T-cell (primary cell): Measurements from ENCODE around the gene PLXNA2. TPM values are rescaled to one million over a fixed set of nuclear protein-coding genes. Genes with fewer than 3 reads are reported as not detected.

ENCODE experiments used
- ATAC-seq, 4 experiments: fragments of 200-7000 bp in 3 of 4; fragments of 150-1000 bp in 1 of 4; cut with Tn5 transposase; replicated peaks in 1 of 4; 1 replicate in 3 of 4; 2 replicates in 1 of 4; pipeline ENCODE4 v1.10.0; 2021; ENCODE audit warnings: moderate library complexity in 3 of 4, mild to moderate bottlenecking in 2 of 4, moderate number of reproducible peaks in 1 of 4
- CTCF ChIA-PET, 2 donors: fragments of 300-600 bp; sonication (Branson Sonifier 250); formaldehyde crosslinking; loops; one replicate each; lab custom pipeline; 2022; ENCODE audit warnings: antibody characterized with exemption in 2 of 2; lab: Charles Lee
- POLR2A ChIA-PET, 2 donors: fragments of 300-600 bp; sonication (Branson Sonifier 250); formaldehyde crosslinking; loops; one replicate each; lab custom pipeline; 2022; ENCODE audit warnings: antibody characterized with exemption in 2 of 2; lab: Charles Lee
- DNase-seq, 35 experiments: peaks; one replicate each; pipeline versions ENCODE4 v3.0.0 to v3.0.0-alpha.2; 2013 to 2023
- H3K27ac ChIP-seq: one replicate; pipeline ENCODE4 v1.5.1; 2013; ENCODE audit warnings: low read length
- H3K27me3 ChIP-seq, 2 experiments: replicated peaks in 1 of 2; 1 replicate in 1 of 2; 2 replicates in 1 of 2; pipeline versions ENCODE4 v1.6.1 to v1.7.0; 2013; ENCODE audit warnings: low read length in 1 of 2, mixed read lengths in 1 of 2; ENCODE audit not compliant: control insufficient read depth in 2 of 2, insufficient read depth in 2 of 2; ENCODE audit errors: extremely low read depth in 1 of 2
- H3K36me3 ChIP-seq, 2 donors: 1 replicate in 1 of 2; 2 replicates in 1 of 2; pipeline versions ENCODE4 v1.6.1 to v1.7.0; 2013; ENCODE audit warnings: low read length in 1 of 2; ENCODE audit not compliant: control insufficient read depth in 2 of 2, insufficient read depth in 1 of 2; ENCODE audit errors: extremely low read depth in 1 of 2
- H3K4me1 ChIP-seq, 2 experiments: 1 replicate in 1 of 2; 2 replicates in 1 of 2; pipeline versions ENCODE4 v1.6.1 to v1.7.0; 2013; ENCODE audit warnings: low read length in 2 of 2, mixed read lengths in 1 of 2; ENCODE audit not compliant: insufficient read depth in 2 of 2, control insufficient read depth in 1 of 2; ENCODE audit errors: extremely low read depth in 1 of 2
- H3K4me3 ChIP-seq, 2 donors: 1 replicate in 1 of 2; 2 replicates in 1 of 2; pipeline versions ENCODE4 v1.5.1 to v1.7.0; 2013; ENCODE audit warnings: mild to moderate bottlenecking in 2 of 2, low read length in 1 of 2, moderate library complexity in 1 of 2; ENCODE audit not compliant: control insufficient read depth in 1 of 2; ENCODE audit errors: extremely low read depth in 1 of 2
- H3K9me3 ChIP-seq: 2 replicates; pipeline ENCODE4 v1.7.0; 2013
- H3K27ac Mint-ChIP-seq, 2 donors: one replicate each; pipeline ENCODE4 v1.8.0; 2020 to 2021; ENCODE audit warnings: mild to moderate bottlenecking in 2 of 2, mixed read lengths in 2 of 2
- H3K27me3 Mint-ChIP-seq, 2 donors: one replicate each; pipeline ENCODE4 v1.8.0; 2021 to 2022; ENCODE audit warnings: mixed read lengths in 2 of 2
- H3K36me3 Mint-ChIP-seq: one replicate; pipeline ENCODE4 v1.8.0; 2021; ENCODE audit warnings: mixed read lengths
- H3K4me1 Mint-ChIP-seq, 3 donors: one replicate each; pipeline ENCODE4 v1.8.0; 2020 to 2022; ENCODE audit warnings: mixed read lengths in 3 of 3, mild to moderate bottlenecking in 1 of 3
- H3K4me3 Mint-ChIP-seq, 3 donors: one replicate each; pipeline ENCODE4 v1.8.0; 2020 to 2022; ENCODE audit warnings: mild to moderate bottlenecking in 3 of 3, mixed read lengths in 3 of 3, moderate library complexity in 3 of 3
- H3K9me3 Mint-ChIP-seq, 3 donors: one replicate each; pipeline ENCODE4 v1.8.0; 2020 to 2022; ENCODE audit warnings: mixed read lengths in 3 of 3
- WGBS: methylation state at CpG from one replicate; pipeline ENCODE4 v1.1.5; 2013; ENCODE audit warnings: missing lambda C conversion rate; ENCODE audit not compliant: insufficient coverage; 5-methylcytosine and 5-hydroxymethylcytosine counted together
- total RNA-seq, 35 experiments: library from RNA in 6 of 35; stranded (reverse) in 6 of 35; fragments of 120-200 nt in 1 of 35; gene quantifications; one replicate each; pipeline versions ENCODE4 v1.2.1 to v1.2.4 and lab custom pipeline; 2013 to 2026

Gene PLXNA2
- total RNA-seq, 5 donors from 2014 or later (not counting 1 experiment from before 2014, with no cell fraction given) = 1.3 to 2.6 (median 2.2) TPM

DNA sequence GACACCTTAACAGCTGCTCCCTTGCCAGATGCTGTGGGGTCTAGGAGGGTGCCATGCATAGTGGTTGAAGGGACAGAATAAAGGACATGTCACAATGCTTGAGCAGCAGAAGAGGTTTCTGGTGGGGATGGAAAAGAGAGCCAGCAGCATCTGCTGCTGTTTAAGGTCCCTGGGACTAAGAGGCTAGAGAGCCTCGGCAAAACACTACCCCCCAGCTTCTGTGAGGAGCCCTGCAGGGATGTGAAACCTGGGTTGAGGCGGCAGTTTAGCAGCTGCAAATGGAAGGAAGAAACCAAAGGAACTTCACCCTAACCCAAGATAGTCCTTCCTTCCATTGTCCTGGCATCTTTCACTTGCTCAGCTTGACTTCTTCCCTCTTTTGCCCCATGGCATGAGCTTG is 39.4 kb downstream of the PLXNA2 start:
- Histone ChIP-seq H3K27ac (no peak overlapping the region), H3K36me3 (no peaks in the 10 kb centered on the region), H3K27me3 (peaks cover 0 to 5% of the 10 kb centered on the region in 2 experiments), H3K4me1 (no peaks in the 10 kb centered on the region), H3K9me3 (no peaks in the 10 kb centered on the region), H3K4me3 (no peak overlapping the region)
- Mint-ChIP-seq H3K9me3 (no peaks in the 10 kb centered on the region), H3K36me3 (no peaks in the 10 kb centered on the region), H3K4me1 (no peaks in the 10 kb centered on the region), H3K27me3 (peaks cover 0 to 2% of the 10 kb centered on the region in 2 donors), H3K27ac (no peak overlapping the region), H3K4me3 (no peak overlapping the region)
- CTCF ChIA-PET = no interaction called here
- ATAC-seq (no peak), DNase-seq (no peak)
- POLR2A ChIA-PET = interaction anchor here in 1 of 2 donors (0.6 kb wide), 1 partner anchor 8 kb away, joined by 6 read pairs; no protein-coding TSS in a partner anchor
- WGBS = 83% methylated on average over 1 of the region's 2 CpGs

DNA sequence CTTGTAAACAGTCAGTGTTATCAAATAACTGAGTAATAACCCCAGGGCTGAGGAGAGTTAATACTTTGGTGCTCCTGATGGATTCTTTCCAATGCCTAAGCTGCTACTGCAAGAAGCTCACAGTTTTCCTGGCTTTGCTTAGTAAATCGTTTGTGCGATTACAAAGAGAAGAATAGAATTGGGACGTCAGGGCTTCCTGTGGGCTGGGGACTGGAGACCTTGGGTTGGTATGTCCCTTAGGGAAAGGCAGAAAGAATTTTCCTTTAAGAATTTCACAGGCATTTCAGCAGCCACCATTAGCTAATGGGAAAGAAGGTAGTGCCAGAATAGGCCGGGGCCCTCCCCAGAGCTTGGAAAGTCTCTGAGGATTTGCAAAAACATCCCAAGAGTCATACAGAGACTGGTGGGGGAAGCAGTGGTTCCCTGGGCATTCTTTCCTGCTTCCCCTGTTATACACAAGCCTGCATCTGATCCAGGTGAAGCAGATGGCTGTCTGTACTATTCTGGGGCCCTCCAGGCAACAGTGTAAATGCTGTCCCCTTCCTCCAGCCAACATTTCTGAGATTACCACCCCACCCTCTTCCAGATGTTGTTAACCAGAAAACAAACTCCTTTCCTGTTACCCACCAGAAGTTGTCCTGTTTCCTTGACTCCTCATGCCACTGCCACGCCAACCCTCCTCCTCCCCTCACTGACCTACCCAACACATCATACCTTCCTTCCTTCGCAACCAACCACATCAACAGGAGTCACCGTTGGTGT is 40.2 kb downstream of the PLXNA2 start:
- DNase-seq (no peak), ATAC-seq (no peak)
- peaks cover 0 to 3% of the 10 kb centered on the region in 2 experiments for H3K27me3 ChIP-seq
- no peaks in the 10 kb centered on the region for H3K4me1 Mint-ChIP-seq
- H3K9me3 ChIP-seq = no peaks in the 10 kb centered on the region
- H3K36me3 Mint-ChIP-seq = no peaks in the 10 kb centered on the region
- no peaks in the 10 kb centered on the region for H3K9me3 Mint-ChIP-seq
- no peak overlapping the region for H3K4me3 Mint-ChIP-seq
- no peak overlapping the region for H3K4me3 ChIP-seq
- H3K27ac Mint-ChIP-seq = no peak overlapping the region
- H3K4me1 ChIP-seq = no peaks in the 10 kb centered on the region
- H3K27ac ChIP-seq = no peak overlapping the region
- CTCF ChIA-PET = interaction anchor here in 1 of 2 donors (1.2 kb wide), 1 partner anchor 40 kb away, joined by 3 read pairs; the partner anchor contains the start of gene PLXNA2
- H3K36me3 ChIP-seq = no peaks in the 10 kb centered on the region
- WGBS = 76% methylated on average over 3 of the region's 7 CpGs
- POLR2A ChIA-PET = interaction anchor here in 1 of 2 donors (0.6 kb wide), 1 partner anchor 9 kb away, joined by 6 read pairs; no protein-coding TSS in a partner anchor
- H3K27me3 Mint-ChIP-seq = peaks cover 0 to 2% of the 10 kb centered on the region in 2 donors

DNA sequence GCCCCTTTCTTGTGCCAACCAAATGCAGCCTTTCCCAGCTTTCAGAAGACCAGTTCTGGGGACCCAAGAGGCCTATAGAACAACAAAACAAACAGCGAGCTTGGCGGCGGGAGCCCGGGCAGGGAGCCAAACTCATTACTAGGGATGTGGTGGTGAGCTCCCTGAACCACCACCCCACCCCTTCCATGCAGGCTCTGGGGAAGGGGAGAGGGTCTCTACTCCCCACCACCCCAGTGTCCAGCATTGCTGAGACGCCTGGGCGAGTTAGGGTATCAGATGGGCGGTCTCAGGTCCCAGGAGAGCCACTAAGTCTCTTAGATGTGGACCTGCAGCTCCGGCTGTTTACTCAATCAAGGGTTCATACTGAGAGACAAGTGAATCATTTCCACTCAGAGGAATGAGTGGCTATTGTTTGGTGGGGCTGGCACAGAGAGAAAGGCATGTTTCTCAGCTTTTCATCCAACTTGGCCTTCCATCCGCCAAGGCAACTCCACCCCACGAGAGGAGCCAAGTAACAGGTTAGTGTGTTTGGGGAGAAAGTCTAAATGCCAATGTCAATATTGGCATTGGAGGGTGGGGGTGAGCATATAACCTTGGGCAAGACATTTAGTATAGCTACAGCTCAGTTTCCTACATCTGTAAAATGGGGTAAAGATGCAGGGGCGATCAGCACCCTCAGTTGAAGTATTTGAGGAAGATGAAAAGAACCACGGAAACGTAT is 40.9 kb downstream of the PLXNA2 start:
- H3K4me3 Mint-ChIP-seq = no peak overlapping the region
- no peak overlapping the region for H3K27ac ChIP-seq
- H3K27ac Mint-ChIP-seq = no peak overlapping the region
- ChIA-PET CTCF (interaction anchor here in 1 of 2 donors (1.2 kb wide), 1 partner anchor 41 kb away, joined by 3 read pairs; the partner anchor contains the start of gene PLXNA2), POLR2A (no interaction called here)
- ATAC-seq (no peak), DNase-seq (no peak)
- no peaks in the 10 kb centered on the region for H3K36me3 Mint-ChIP-seq
- H3K9me3 ChIP-seq = no peaks in the 10 kb centered on the region
- H3K4me1 Mint-ChIP-seq = no peaks in the 10 kb centered on the region
- H3K4me1 ChIP-seq = no peaks in the 10 kb centered on the region
- 77% methylated on average over 6 of the region's 13 CpGs for WGBS
- no peaks in the 10 kb centered on the region for H3K9me3 Mint-ChIP-seq
- H3K27me3 Mint-ChIP-seq = peaks cover 0 to 2% of the 10 kb centered on the region in 2 donors
- no peaks in the 10 kb centered on the region for H3K27me3 ChIP-seq
- H3K4me3 ChIP-seq = no peak overlapping the region
- no peaks in the 10 kb centered on the region for H3K36me3 ChIP-seq

DNA sequence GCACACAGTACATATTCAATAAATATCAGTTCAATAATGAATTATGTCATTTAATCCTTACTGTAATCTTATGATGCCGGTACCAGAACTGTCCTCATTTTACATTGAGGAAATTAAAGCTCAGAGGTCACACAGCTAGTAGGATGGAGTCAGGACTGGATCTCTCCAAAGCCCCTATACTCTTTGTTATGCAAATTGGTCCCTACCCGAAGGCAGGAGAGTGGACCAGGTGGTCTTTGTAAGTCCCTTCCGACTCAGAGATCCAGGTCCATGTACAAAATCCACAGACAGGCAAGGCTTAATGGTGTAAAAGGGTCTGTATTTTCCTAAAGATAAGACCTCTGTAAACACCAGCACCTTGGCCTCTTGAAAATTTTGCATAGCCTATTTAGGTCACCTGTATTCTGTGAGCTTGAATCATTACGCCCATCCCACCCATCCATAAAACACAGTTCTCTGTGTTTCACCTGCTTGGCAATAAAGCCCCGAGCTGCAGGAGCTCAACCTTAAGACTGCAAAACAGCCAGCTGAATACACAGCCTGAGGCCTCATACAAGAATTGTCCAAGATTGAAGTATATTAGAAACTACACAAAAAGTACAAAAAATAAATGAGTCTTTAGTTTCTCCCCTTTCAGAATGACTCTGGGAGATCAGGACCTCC is 41.7 kb downstream of the PLXNA2 start:
- no peaks in the 10 kb centered on the region for H3K36me3 Mint-ChIP-seq
- no peak overlapping the region for H3K4me3 Mint-ChIP-seq
- ChIA-PET POLR2A (no interaction called here), CTCF (no interaction called here)
- no peaks in the 10 kb centered on the region for H3K36me3 ChIP-seq
- no peaks in the 10 kb centered on the region for H3K9me3 Mint-ChIP-seq
- no peak overlapping the region for H3K27ac ChIP-seq
- H3K27me3 Mint-ChIP-seq = peaks cover 0 to under 1% of the 10 kb centered on the region in 2 donors
- ATAC-seq (no peak), DNase-seq (no peak)
- H3K4me1 ChIP-seq = no peaks in the 10 kb centered on the region
- no peak overlapping the region for H3K4me3 ChIP-seq
- no peaks in the 10 kb centered on the region for H3K4me1 Mint-ChIP-seq
- 87% methylated on average over 3 of the region's 5 CpGs for WGBS
- no peak overlapping the region for H3K27ac Mint-ChIP-seq
- no peaks in the 10 kb centered on the region for H3K27me3 ChIP-seq
- no peaks in the 10 kb centered on the region for H3K9me3 ChIP-seq

DNA sequence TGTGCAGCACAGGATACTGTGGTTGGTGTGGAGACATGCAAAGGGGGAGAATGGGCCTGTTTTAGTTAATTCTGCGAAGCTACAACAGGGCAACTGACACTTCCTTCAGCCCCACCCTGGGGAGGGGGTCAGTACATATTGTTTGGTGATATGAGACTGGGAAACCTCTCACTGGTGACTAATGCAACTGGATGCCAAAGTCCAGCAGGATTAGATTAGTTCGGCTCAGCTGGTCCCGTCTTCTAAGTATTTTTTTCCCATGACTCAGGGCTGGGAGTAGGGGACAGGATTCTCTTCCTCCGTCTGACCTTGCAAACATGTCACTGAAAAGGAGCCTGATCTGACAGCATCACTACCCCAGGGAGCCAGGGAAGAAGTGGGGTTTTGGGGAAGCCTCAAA is 43.0 kb downstream of the PLXNA2 start:
- Mint-ChIP-seq H3K27me3 (no peaks in the 10 kb centered on the region), H3K9me3 (no peaks in the 10 kb centered on the region), H3K4me3 (no peak overlapping the region), H3K4me1 (no peaks in the 10 kb centered on the region), H3K36me3 (no peaks in the 10 kb centered on the region), H3K27ac (no peak overlapping the region)
- H3K4me3 ChIP-seq = no peak overlapping the region
- H3K27me3 ChIP-seq = no peaks in the 10 kb centered on the region
- H3K9me3 ChIP-seq = no peaks in the 10 kb centered on the region
- ATAC-seq = no peak
- no peaks in the 10 kb centered on the region for H3K4me1 ChIP-seq
- CTCF ChIA-PET = interaction anchor here in 1 of 2 donors (0.7 kb wide), 1 partner anchor 235 kb away, joined by 3 read pairs; no protein-coding TSS in a partner anchor
- WGBS = 94% methylated on average over 2 of the region's 4 CpGs
- POLR2A ChIA-PET = no interaction called here
- H3K27ac ChIP-seq = no peak overlapping the region
- no peak for DNase-seq
- H3K36me3 ChIP-seq = no peaks in the 10 kb centered on the region

DNA sequence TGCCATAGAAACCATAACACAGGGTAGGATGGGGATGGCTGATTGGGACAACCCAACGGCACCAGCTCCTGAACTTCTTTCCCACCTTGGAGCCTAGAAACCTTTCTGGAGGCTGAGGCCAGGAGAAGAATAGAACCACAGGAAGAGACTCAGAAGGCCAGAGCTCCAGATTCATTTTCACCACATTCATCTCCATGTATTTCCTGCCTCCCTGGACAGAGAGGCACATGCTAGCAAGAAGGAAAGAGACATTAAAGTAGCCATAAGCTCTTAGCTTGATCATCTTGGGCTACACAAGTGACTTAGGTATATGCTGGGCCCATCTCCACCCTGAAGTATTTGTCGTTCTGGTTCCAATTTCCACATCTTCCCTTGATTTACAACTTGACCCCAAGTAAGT is 44.1 kb downstream of the PLXNA2 start:
- no peaks in the 10 kb centered on the region for H3K36me3 ChIP-seq

More for the DNA sequence above, 44.1 kb downstream of the PLXNA2 start:
- DNase-seq = no peak
- ChIA-PET POLR2A (no interaction called here), CTCF (no interaction called here)
- no peaks in the 10 kb centered on the region for H3K27me3 Mint-ChIP-seq
- H3K4me1 Mint-ChIP-seq = no peaks in the 10 kb centered on the region
- no peaks in the 10 kb centered on the region for H3K4me1 ChIP-seq
- H3K27ac ChIP-seq = no peak overlapping the region
- no peaks in the 10 kb centered on the region for H3K9me3 Mint-ChIP-seq
- 80% methylated on average over 1 of the region's 2 CpGs for WGBS
- H3K4me3 ChIP-seq = no peak overlapping the region
- no peaks in the 10 kb centered on the region for H3K36me3 Mint-ChIP-seq
- no peak for ATAC-seq
- H3K27ac Mint-ChIP-seq = no peak overlapping the region
- no peaks in the 10 kb centered on the region for H3K27me3 ChIP-seq
- H3K4me3 Mint-ChIP-seq = no peak overlapping the region
- no peaks in the 10 kb centered on the region for H3K9me3 ChIP-seq
